Endodermal cell (in vitro differentiated cells): ENCODE data around the gene TP53I11. TPM values are rescaled to one million over a fixed set of nuclear protein-coding genes. Genes with fewer than 3 reads are reported as not detected.

Experiments
- DNase-seq: peaks from one replicate; pipeline ENCODE4 v3.0.0-alpha.2; 2017
- H3K27ac ChIP-seq: 2 replicates; pipeline ENCODE4 v1.5.1; 2013; ENCODE audit warnings: mild to moderate bottlenecking, low read depth, low read length, moderate library complexity
- H3K27me3 ChIP-seq: 2 replicates; pipeline ENCODE4 v1.6.1; 2013; ENCODE audit warnings: mild to moderate bottlenecking, low read length, moderate library complexity; ENCODE audit not compliant: insufficient read depth, control insufficient read depth, poor library complexity, severe bottlenecking
- H3K36me3 ChIP-seq: 2 replicates; pipeline ENCODE4 v1.7.0; 2013; ENCODE audit warnings: mild to moderate bottlenecking, low read length, moderate library complexity; ENCODE audit not compliant: control insufficient read depth, insufficient read depth
- H3K4me1 ChIP-seq: one replicate; pipeline ENCODE4 v1.7.0; 2013; ENCODE audit warnings: low read length; ENCODE audit not compliant: control insufficient read depth, insufficient read depth
- H3K4me3 ChIP-seq: 2 replicates; pipeline ENCODE4 v1.5.1; 2013; ENCODE audit warnings: mild to moderate bottlenecking, low read length, moderate library complexity
- H3K9ac ChIP-seq: 2 replicates; pipeline ENCODE4 v1.6.1; 2013; ENCODE audit warnings: mild to moderate bottlenecking, low read length, moderate library complexity; ENCODE audit not compliant: poor library complexity, severe bottlenecking; ENCODE audit errors: extremely low read depth
- H3K9me3 ChIP-seq: 2 replicates; pipeline ENCODE4 v1.6.1; 2013; ENCODE audit warnings: mild to moderate bottlenecking, low read length, moderate library complexity; ENCODE audit not compliant: control insufficient read depth
- H3K27ac Mint-ChIP-seq: 2 replicates; pipeline ENCODE4 v1.8.0; 2020; ENCODE audit warnings: mixed read lengths
- H3K27me3 Mint-ChIP-seq: 2 replicates; pipeline ENCODE4 v1.8.0; 2021; ENCODE audit warnings: mild to moderate bottlenecking, mixed read lengths; ENCODE audit not compliant: insufficient read depth
- H3K36me3 Mint-ChIP-seq: 2 replicates; pipeline ENCODE4 v1.8.0; 2020; ENCODE audit warnings: low read depth, mixed read lengths
- H3K4me1 Mint-ChIP-seq: 2 replicates; pipeline ENCODE4 v1.8.0; 2020; ENCODE audit warnings: mixed read lengths
- H3K4me3 Mint-ChIP-seq: 2 replicates; pipeline ENCODE4 v1.8.0; 2020; ENCODE audit warnings: mild to moderate bottlenecking, moderate library complexity, mixed read lengths
- H3K9me3 Mint-ChIP-seq: 2 replicates; pipeline ENCODE4 v1.8.0; 2020; ENCODE audit warnings: mild to moderate bottlenecking, mixed read lengths
- WGBS, 2 experiments: methylation state at CpG; one replicate each; pipeline versions ENCODE4 v1.1.5 to v1.1.7; 2013; ENCODE audit warnings: missing lambda C conversion rate in 2 of 2, mixed read lengths in 1 of 2; ENCODE audit not compliant: insufficient coverage in 1 of 2, insufficient read length in 1 of 2; 5-methylcytosine and 5-hydroxymethylcytosine counted together
- total RNA-seq, 2 donors: library from RNA; stranded (reverse); fragmentation: NEBNext Ultra II Directional in 1 of 2; extraction: Animal tissue kit (Norgen Biotek cat#: 25700) in 1 of 2; gene quantifications; 2 replicates in 1 of 2; 3 replicates in 1 of 2; pipeline ENCODE4 v1.2.1, GENCODE V29; 2021
- TF ChIP-seq, protein P1 (sequence below): fragments of 200-600 bp; sonication (generic); conservative IDR thresholded peaks from 2 replicates; pipeline ENCODE4 v1.5.0; 2021; ENCODE audit warnings: antibody characterized with exemption, mild to moderate bottlenecking

The TP53I11 gene
- total RNA-seq, 2 donors from 2014 or later, result 136 to 203 TPM

DNA sequence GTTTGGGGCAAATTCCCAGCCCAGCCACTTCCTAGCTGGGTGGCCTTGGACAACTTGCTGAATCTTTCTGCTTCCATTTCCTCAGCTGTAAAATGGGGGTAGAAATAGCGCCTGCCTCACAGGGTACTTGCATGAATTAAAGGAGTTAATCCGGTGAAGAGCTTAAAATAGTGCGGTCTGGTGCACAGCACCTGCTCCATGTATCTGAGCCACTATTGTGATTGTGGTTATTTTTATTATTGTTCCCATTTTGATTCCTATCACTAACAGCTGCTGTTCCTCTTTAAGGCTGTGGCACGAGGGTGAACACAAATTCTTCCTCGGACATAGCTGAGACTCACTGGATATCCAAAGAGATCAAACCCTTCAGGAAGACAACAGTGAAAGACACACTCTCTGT, 46.9 kb upstream of the TP53I11 start:
- Mint-ChIP-seq H3K9me3 (no peaks in the 10 kb centered on the region), H3K36me3 (no peaks in the 10 kb centered on the region), H3K4me3 (no peak overlapping the region), H3K27me3 (no peaks in the 10 kb centered on the region), H3K4me1 (peaks cover 49% of the 10 kb centered on the region), H3K27ac (no peak overlapping the region)
- Histone ChIP-seq H3K27ac (no peak overlapping the region), H3K4me1 (peaks cover 25% of the 10 kb centered on the region), H3K9me3 (no peaks in the 10 kb centered on the region), H3K36me3 (no peaks in the 10 kb centered on the region), H3K27me3 (no peaks in the 10 kb centered on the region), H3K4me3 (no peak overlapping the region), H3K9ac (no peak overlapping the region)
- TF ChIP-seq, protein P1, sequence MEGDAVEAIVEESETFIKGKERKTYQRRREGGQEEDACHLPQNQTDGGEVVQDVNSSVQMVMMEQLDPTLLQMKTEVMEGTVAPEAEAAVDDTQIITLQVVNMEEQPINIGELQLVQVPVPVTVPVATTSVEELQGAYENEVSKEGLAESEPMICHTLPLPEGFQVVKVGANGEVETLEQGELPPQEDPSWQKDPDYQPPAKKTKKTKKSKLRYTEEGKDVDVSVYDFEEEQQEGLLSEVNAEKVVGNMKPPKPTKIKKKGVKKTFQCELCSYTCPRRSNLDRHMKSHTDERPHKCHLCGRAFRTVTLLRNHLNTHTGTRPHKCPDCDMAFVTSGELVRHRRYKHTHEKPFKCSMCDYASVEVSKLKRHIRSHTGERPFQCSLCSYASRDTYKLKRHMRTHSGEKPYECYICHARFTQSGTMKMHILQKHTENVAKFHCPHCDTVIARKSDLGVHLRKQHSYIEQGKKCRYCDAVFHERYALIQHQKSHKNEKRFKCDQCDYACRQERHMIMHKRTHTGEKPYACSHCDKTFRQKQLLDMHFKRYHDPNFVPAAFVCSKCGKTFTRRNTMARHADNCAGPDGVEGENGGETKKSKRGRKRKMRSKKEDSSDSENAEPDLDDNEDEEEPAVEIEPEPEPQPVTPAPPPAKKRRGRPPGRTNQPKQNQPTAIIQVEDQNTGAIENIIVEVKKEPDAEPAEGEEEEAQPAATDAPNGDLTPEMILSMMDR, result no peak
- 96 to 100% methylated on average over 1 to 5 of the region's 5 CpGs for WGBS, 2 experiments
- peak; percentile 28 for DNase-seq

DNA sequence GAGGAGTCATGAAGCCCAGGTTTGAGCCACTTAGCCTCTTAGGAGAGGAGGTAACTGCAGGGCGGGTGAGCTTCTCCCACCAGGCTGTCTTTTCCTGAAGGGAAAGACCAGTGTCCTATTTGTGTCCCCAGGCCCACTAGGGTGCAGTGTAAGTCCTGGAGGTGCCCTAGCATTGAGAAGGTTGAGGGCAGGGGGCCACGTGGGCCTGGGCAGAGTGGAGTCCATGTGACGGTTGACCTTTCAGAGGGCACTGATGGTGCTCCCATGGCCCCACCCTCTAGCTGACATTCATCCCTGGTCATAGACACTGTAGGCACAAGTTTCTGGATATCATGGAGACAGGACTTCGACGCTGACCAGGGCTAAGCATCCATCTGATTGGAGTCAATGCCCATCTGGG, 44.1 kb upstream of the TP53I11 start:
- WGBS, 2 experiments, result 67 to 84% methylated on average over 4 to 5 of the region's 5 CpGs

GRCh38 chr11:44993971-44994704, 43.5 kb upstream of the TP53I11 start:
- TF ChIP-seq, protein P1, result no peak
- Mint-ChIP-seq H3K4me3 (no peak overlapping the region), H3K4me1 (peaks cover 40% of the 10 kb centered on the region), H3K36me3 (no peaks in the 10 kb centered on the region), H3K27ac (no peak overlapping the region), H3K27me3 (peaks cover 3% of the 10 kb centered on the region), H3K9me3 (no peaks in the 10 kb centered on the region)
- H3K4me3 ChIP-seq, result no peak overlapping the region
- H3K27ac ChIP-seq, result no peak overlapping the region
- H3K4me1 ChIP-seq, result peaks cover 11% of the 10 kb centered on the region
- peak; percentile 33 for DNase-seq
- H3K36me3 ChIP-seq, result no peaks in the 10 kb centered on the region
- H3K27me3 ChIP-seq, result no peaks in the 10 kb centered on the region
- WGBS, 2 experiments, result 91 to 92% methylated on average over 6 to 10 of the region's 10 CpGs
- H3K9ac ChIP-seq, result no peak overlapping the region
- H3K9me3 ChIP-seq, result no peaks in the 10 kb centered on the region

More for the DNA sequence above, 44.1 kb upstream of the TP53I11 start:
- Histone ChIP-seq H3K27ac (no peak overlapping the region), H3K9ac (no peak overlapping the region), H3K36me3 (no peaks in the 10 kb centered on the region), H3K9me3 (no peaks in the 10 kb centered on the region), H3K4me1 (peaks cover 13% of the 10 kb centered on the region), H3K4me3 (no peak overlapping the region), H3K27me3 (no peaks in the 10 kb centered on the region)
- peaks cover 3% of the 10 kb centered on the region for H3K27me3 Mint-ChIP-seq
- TF ChIP-seq, protein P1, result peak; percentile 53
- H3K4me1 Mint-ChIP-seq, result peaks cover 43% of the 10 kb centered on the region
- peak; percentile 52 for DNase-seq
- no peak overlapping the region for H3K27ac Mint-ChIP-seq
- H3K4me3 Mint-ChIP-seq, result no peak overlapping the region
- H3K9me3 Mint-ChIP-seq, result no peaks in the 10 kb centered on the region
- H3K36me3 Mint-ChIP-seq, result no peaks in the 10 kb centered on the region
